Middle frontal gyrus (tissue), 1 donor: ENCODE measurements around the gene ALPL.

Source experiments
- DNase-seq: peaks from one replicate; pipeline ENCODE4 v3.0.0-alpha.2; 2015; ENCODE audit warnings: low spot score; ENCODE audit errors: extremely low spot score

The ALPL gene

GRCh38 chr1:21598417-21598816 is 89.2 kb downstream of the ALPL start:
- DNase-seq = no peak

DNA sequence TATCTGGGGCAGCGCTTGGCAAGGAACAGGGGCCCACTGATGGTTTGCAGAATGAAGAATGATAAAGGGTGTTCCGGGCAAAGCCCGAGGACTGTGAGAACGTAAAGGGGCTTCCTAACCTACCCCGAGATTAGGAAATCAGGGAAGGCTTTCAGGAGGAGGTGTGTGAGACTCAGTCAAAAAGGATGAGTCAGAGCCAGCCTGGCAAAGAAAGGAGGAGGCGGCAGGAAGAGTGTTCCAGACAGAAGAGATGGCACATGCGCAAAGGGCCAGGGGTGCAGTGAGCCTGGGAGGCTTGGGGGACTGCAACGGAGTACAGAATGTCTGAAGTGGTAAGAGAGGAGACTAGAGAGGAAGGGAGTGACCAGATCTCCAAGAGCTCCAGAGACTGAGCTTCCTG is 89.7 kb downstream of the ALPL start:
- no peak for DNase-seq

DNA sequence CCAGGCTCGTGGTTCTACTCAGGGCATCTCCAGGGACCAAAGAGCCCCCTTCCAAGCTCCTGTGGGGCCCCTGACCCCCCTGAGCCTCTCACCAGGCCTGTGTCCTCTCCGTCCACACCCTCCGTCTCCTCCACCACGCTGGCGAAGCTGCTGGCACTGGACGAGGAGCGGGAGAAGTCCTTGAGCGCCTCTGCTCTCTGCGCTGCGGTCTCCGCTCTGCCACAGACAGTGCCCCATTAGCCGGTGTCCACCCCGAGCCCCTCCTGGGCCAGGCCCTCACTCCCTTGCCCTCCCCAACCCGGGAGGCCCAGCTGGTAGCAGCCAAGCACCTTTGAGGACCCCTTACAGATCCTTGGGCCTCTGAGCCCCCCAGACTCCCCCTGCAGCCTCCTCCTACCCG is 90.2 kb downstream of the ALPL start:
- no peak for DNase-seq

DNA sequence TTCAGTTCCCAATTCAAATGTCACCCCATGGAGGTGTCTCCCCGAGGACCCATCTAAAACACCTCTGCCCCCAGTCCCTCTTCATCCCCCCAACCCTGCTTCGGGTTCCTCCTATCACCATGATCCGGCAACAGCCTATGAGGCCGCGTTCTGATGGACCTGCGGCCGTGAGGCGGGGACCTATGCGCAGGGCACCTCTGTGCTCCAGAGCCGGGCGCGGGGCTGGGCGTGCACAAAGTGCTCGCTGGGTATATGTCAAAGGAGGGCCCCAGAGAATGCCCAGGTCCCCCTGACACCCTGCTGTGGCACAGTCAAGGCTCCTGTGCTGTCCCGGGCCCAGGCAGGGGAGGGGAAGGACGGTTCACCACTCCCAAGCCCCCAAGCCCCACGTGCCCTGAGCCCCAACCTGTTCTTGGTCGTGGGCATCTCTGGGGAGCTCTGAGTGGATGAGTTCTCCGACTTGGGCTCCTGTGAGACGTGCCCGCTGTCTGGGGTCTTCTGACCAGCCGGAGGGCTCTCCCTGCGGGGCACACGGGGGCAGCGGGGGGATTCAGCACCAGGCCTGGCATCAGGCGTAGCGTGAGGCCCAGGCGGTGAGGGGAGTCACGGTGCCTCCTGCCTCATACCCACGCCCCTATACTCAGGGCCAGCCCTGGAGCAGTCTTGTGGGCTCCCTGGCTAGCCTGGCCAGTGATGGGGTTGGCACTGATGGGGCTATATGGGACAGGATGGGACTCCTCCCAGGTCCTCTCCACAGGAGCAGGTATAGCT is 92.2 kb downstream of the ALPL start:
- DNase-seq = no peak

GRCh38 chr1:21603177-21604138 is 94.2 kb downstream of the ALPL start:
- no peak for DNase-seq

- DNase-seq = no peak
Observed at GRCh38 chr1:21604208-21604957, 95.2 kb downstream of the ALPL start.

DNA sequence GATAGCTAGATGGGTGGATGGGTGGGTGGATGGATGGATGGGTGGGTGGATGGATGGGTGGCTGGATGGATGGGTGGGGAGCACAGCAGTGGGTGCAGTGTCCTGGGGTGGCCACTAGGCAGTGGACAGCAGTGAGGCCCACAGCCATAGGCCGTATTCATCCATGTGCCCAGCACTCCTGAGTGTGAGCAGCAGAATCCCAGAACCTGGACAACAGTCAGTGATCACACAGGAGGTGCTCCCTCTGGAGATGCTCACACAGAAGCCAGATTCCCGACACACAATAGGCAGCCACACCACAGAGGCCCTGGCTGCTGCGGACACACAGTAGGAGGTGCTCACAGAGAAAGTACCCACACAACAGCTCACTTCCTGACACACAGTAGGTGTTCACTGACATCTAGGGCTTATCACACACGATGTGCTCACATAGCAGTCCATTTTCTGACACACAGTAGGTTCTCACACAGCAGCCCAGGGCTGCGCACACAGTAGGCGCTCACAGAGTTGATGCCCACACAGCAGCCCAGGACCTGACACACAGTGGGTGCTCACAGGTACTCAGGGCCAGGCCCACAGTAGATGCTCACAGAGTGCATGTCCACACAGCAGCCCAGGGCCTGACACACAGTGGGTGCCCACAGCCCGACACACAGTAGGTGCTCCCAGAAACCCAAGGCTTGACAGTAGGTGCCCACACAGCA is 95.9 kb downstream of the ALPL start:
- DNase-seq = no peak

- no peak for DNase-seq
Observed at GRCh38 chr1:21605964-21606705, 96.9 kb downstream of the ALPL start.

DNA sequence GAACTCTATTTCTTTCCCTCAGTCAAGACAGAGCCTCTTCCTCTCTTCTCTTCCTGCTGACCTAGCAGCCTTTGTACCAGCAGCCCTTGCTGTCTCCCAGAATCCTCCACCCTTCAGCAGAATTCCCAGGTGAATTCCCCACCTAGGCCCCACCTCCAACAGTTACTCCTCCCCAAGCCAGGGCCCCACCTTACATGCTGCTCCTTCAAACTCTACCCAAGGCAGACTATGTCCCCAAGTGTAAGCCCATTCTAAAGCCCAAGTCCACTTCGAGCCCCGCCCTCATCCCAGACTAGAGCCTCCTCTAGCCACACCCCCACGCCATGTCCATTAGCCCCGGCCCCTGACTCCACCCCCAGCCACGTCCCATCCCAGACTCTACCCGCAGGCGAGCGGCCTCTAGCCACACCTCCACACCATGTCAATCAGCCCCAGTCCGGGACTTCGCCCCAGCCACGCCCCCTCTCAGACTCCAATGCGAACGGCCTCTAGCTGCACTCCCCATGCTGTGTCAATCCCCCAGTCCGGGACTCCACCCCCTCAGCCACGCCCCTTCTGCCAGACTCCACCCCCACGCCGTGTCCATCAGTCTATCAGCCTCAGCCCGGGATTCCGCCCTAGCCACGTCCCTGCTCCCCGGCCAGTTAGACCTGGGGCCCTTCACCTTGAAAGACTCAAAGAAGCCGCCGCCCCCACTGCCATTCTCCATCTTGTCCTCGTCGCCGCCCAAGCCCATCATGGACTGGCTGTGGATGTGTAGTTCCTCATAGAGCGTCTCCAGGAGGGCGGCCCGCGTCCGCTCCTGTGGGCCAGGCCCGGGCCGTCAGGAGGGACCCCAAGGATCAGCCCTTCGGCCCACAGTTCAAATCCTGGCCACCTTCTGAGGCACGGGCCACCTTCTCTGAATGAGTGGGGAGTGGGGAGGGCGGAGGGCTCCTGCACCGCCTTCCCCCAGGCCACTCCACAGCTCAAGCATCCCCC is 98.6 kb downstream of the ALPL start:
- no peak for DNase-seq

DNA sequence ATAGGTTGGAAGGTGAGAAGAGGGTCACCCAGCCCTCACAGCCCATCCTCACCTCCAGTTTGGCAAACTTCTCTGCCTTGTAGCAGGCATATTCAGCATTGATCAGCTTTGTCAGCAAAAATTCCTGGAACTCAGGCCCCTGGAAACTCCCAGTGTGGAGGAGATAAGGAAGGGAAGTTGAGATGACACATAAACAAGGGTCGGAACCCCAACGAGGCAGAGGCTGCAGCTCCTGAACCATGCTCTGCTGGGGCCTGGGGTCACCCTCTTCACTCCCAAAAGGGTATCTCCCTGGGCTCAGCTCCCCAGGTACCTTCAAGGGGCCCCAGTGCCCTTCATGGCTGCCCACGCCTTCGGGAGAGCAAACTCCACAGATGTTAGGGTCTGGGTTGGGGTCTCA is 99.6 kb downstream of the ALPL start:
- no peak for DNase-seq

GRCh38 chr1:21610027-21610426 is 100.8 kb downstream of the ALPL start:
- DNase-seq = no peak

GRCh38 chr1:21610989-21611785 is 102.0 kb downstream of the ALPL start:
- DNase-seq = no peak

DNA sequence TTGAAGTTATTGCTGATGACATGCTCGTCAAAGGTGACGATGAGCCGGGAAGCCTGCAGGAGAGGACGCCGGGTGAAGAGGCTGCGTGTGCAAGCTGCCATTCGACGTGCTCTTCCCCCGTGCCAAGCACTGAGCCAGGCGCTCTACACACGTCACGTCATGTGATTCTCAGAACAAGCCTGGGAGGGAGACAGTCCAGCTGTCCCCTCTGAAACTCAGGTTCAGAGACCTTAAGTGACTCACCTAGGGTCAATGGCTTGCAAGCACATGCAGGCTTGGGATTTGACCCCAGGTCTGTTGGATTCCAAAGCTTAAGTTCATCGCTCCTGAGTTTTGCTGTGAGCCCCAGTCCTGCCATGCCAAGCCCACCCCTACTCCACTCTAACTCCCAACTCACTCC is 102.8 kb downstream of the ALPL start:
- DNase-seq = no peak

DNA sequence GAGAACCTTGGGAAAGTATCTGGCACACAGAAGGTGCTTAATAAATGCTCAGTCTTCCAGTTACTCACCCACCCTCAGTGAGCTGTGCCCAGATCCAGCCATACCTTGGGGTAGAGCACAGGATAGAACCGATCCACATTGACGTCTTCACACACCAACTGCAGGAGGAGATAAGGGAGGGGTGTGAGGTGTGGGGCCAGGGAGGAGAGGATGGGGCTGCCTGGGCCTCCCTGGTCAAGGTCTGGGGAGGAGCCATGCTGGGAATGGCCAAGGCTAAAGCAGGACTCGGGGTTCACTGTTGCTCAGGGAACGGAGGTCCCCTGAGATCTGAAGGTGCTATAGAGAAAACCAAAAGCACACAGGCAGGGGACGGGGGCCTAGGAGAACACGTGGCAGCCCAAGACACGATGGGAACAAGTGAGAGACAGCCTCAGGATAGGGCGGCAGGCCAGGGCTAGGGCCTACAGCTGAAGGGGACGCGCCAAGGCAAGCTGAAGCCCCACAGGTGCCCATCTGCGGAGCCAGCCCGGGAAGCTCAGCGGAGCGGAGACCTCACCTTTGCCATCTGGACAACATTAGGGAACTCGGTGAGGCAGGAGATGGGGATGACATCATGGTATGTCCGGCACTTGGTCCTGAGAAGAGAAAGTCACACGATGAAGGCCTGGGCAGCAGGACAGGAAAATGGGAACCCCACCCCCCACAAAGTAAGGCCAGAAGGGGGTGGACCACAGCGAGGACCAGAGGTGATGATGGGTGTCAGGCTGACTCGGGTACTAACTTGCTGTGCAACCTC is 104.0 kb downstream of the ALPL start:
- no peak for DNase-seq

- DNase-seq = no peak
Observed at GRCh38 chr1:21614419-21615115, 105.3 kb downstream of the ALPL start.

GRCh38 chr1:21616372-21616771 is 107.1 kb downstream of the ALPL start:
- no peak for DNase-seq

GRCh38 chr1:21617126-21617738 is 108.0 kb downstream of the ALPL start:
- DNase-seq = no peak
